Sigmoid colon (tissue), 4 donors: Measurements from ENCODE around the gene ZBTB22.
A peak's percentile ranks its signal among the peaks of the same experiment; 100 is the strongest.

Source experiments
- CTCF ChIP-seq, 4 experiments: fragments of 450-650 bp in 3 of 4; fragments of 200-600 bp in 1 of 4; IDR thresholded peaks; one replicate each; pipeline ENCODE4 v1.5.1; 2016 to 2019; ENCODE audit warnings: antibody characterized with exemption in 4 of 4, mild to moderate bottlenecking in 3 of 4, moderate library complexity in 2 of 4
- POLR2A ChIP-seq, 2 donors: fragments of 450-650 bp; IDR thresholded peaks; one replicate each; pipeline ENCODE4 v1.6.1; 2016; ENCODE audit warnings: antibody characterized with exemption in 2 of 2, mild to moderate bottlenecking in 2 of 2, moderate library complexity in 2 of 2
- POLR2AphosphoS5 ChIP-seq, 4 donors: sonication (generic); formaldehyde crosslinking; IDR thresholded peaks; one replicate each; pipeline ENCODE4 v1.6.1; 2017; ENCODE audit warnings: antibody characterized with exemption in 4 of 4

- TF ChIP-seq CTCF (IDR thresholded peaks at IDR 0.05) (no peak), POLR2A (IDR thresholded peaks at IDR 0.05) (no peak), POLR2AphosphoS5 (IDR thresholded peaks at IDR 0.05) (peak in 1 of 4 donors; percentile 11)
These were observed 2.4 kb downstream of the ZBTB22 start for GRCh38 chr6:33314943-33315792.
